HEK293T (cell line): ENCODE data around the gene ABCG4.

Experiments
- ARNT ChIP-seq: fragments of 450-650 bp; IDR thresholded peaks from 2 replicates; pipeline ENCODE4 v1.6.1; 2017; ENCODE audit warnings: mild to moderate bottlenecking
- BHLHE40 ChIP-seq: fragments of 450-650 bp; IDR thresholded peaks from 2 replicates; pipeline ENCODE4 v1.6.1; 2016; ENCODE audit warnings: mild to moderate bottlenecking, moderate library complexity, borderline replicate concordance
- CTBP1 ChIP-seq: fragments of 450-650 bp; IDR thresholded peaks from 2 replicates; pipeline ENCODE4 v1.6.1; 2016; ENCODE audit warnings: borderline replicate concordance
- ELF4 ChIP-seq: fragments of 450-650 bp; IDR thresholded peaks from 2 replicates; pipeline ENCODE4 v1.6.1; 2017; ENCODE audit warnings: antibody characterized with exemption
- FOXM1 ChIP-seq: fragments of 450-650 bp; IDR thresholded peaks from 2 replicates; pipeline ENCODE4 v1.6.1; 2017; ENCODE audit warnings: mild to moderate bottlenecking, borderline replicate concordance
- NFRKB ChIP-seq: fragments of 450-650 bp; IDR thresholded peaks from 2 replicates; pipeline ENCODE4 v1.6.1; 2016; ENCODE audit warnings: mild to moderate bottlenecking, moderate library complexity
- SP1 ChIP-seq: fragments of 450-650 bp; IDR thresholded peaks from 2 replicates; pipeline ENCODE4 v1.6.1; 2017
- SUZ12 ChIP-seq: fragments of 450-650 bp; IDR thresholded peaks from 2 replicates; pipeline ENCODE4 v1.6.1; 2016; ENCODE audit warnings: mild to moderate bottlenecking
- TARDBP ChIP-seq: fragments of 450-650 bp; IDR thresholded peaks from 2 replicates; pipeline ENCODE4 v1.6.1; 2016
- ZNF384 ChIP-seq: fragments of 450-650 bp; IDR thresholded peaks from 2 replicates; pipeline ENCODE4 v1.6.1; 2016
- TF ChIP-seq, protein P1 (sequence below): fragments of 450-650 bp; IDR thresholded peaks from 2 replicates; pipeline ENCODE4 v1.6.1; 2016

DNA sequence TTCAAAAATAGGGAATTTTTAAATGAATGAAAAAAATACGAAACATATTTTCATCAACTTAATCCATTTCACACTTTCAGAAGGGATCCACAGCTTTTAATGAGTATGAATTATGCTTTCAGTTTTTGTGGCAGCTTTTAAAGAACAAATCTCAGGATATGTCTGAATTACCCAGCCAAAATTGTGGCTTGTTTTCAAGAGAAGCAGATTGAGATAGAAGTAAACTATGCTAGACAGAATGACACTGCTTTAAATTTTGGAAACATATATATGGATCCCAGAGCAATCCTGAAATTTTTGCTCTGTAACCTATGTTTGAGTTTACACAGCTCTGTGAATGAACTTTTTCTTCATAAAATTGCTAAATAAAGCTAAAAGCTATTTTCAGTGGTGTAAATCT, 29.9 kb upstream of the ABCG4 start:
- TF ChIP-seq SP1 (no peak), ZNF384 (no peak), CTBP1 (no peak), SUZ12 (no peak), BHLHE40 (no peak), ELF4 (no peak), FOXM1 (no peak), ARNT (no peak), TARDBP (no peak), NFRKB (no peak)
- TF ChIP-seq, protein P1, sequence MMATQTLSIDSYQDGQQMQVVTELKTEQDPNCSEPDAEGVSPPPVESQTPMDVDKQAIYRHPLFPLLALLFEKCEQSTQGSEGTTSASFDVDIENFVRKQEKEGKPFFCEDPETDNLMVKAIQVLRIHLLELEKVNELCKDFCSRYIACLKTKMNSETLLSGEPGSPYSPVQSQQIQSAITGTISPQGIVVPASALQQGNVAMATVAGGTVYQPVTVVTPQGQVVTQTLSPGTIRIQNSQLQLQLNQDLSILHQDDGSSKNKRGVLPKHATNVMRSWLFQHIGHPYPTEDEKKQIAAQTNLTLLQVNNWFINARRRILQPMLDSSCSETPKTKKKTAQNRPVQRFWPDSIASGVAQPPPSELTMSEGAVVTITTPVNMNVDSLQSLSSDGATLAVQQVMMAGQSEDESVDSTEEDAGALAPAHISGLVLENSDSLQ = no peak
